ENCODE data around the gene SPP1.
"Not testable (repeated sequence)": the region's sequence is repeated elsewhere in the genome, so short reads cannot be mapped to it uniquely, and the experiment has no call there.

Gene SPP1

GRCh38 chr4:87975466-87975865 lies at the start of gene SPP1:
Gene SPP1, plus strand, starts transcription at chr4:87975714. Its CDS starts 1,182 bp downstream, at chr4:87976896.
- FAIRE-seq (peak; percentile 98), DNase-seq (ENCODE audit: low spot score) (peak; percentile 89)

GRCh38 chr4:87926554-87927098 lies 48.9 kb upstream of the SPP1 start:
- DNase-seq (ENCODE audit: low spot score) = no peak
- no peak for FAIRE-seq

DNA sequence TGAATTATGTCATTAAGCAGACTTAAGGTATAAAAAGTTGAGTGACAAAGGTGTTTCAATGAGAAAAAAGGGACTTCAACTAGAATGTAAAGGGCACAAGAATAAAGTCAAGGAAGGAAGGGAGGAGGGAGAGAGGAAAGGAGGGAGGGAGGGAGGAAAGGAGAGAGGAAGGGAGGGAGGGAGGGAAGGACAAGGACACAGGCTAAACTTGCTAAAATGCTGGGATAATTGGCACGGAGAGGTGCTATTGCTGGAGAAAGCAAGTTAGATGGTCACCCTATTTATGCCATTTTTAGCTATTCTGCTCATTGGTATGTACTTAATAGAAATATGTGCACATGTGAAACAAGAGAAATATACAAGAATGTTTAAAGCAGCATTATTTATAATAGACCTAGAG lies 44.9 kb upstream of the SPP1 start:
- DNase-seq (ENCODE audit: low spot score) (no peak), FAIRE-seq (no peak)

DNA sequence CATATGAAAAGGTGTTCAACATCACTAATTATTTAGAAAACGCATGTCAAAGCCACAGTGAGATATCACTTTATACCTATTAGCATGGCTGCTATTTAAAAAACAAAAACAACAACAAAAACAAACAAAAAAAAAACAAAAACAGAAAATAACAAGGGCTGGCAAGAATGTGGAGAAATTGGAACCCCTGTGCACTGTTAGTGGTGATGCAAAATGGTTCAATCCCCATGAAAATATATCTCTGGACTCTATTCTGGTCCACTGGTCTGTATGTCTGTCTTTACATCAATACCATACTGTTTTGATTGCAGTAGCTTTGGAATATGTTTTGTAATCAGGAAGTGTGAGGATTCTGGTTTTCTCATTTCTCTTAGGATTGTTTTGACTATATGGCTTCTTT lies 43.6 kb upstream of the SPP1 start:
- DNase-seq (ENCODE audit: low spot score) (no peak), FAIRE-seq (no peak)

DNA sequence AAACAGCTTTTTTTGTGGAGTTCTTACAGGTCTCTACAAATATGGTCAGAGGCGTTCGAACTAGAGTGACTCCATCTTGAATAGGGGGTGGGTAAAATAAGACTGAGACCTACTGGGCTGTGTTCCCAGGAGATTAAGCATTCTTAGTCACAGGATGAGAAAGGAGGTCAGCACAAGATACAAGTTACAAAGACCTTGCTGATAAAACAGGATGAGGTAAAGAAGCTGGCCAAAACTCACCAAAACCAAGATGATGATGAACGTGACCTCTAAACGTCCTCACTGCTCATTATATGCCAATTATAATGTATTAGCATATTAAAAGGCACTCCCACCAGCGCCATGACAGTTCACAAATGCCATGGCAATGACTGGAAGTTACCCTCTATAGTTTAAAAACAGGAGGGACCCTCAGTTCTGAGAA lies 42.8 kb upstream of the SPP1 start:
- no peak for FAIRE-seq
- no peak for DNase-seq (ENCODE audit: low spot score)

- no peak for FAIRE-seq
- no peak for DNase-seq (ENCODE audit: low spot score)
These were observed 42.2 kb upstream of the SPP1 start for GRCh38 chr4:87933337-87933736.

DNA sequence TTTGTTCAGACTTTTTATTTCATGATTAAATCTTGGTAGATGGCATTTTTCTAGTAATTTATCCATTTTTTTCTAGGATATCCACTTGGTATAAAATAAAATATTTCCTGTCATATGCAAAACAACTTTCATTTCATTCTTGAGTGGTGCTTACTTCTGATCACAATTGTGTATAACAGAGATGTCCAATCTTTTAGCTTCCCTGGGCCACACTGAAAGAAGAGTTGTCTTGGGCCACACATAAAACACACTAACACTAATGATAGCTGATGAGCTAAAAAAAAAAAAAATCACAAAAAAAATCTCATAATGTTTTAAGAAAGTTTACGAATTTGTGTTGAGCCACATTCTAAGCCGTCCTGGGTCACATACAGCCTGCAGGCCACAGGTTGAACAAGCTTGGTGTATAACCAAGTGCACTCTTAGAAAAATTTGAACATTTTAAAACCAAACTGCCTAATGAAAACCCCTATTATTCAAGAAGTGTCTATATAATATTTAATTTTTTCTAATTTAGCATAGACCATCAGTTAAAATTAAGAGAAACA lies 41.3 kb upstream of the SPP1 start:
- DNase-seq (ENCODE audit: low spot score) (no peak), FAIRE-seq (no peak)

- no peak for FAIRE-seq
- DNase-seq (ENCODE audit: low spot score) = no peak
These were observed 40.5 kb upstream of the SPP1 start for GRCh38 chr4:87934973-87935372.

DNA sequence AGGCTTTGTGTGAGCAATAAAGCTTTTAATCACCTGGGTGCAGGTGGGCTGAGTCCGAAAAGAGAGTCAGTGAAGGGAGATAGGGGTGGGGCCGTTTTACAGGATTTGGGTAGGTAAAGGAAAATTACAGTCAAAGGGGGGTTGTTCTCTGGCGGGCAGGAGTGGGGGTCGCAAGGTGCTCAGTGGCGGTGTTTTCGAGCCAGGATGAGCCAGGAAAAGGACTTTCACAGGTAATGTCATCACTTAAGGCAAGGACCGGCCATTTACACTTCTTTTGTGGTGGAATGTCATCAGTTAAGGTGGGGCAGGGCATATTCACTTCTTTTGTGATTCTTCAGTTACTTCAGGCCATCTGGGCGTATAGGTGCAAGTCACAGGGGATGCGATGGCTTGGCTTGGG lies 39.6 kb upstream of the SPP1 start:
- not testable (repeated sequence) for FAIRE-seq; DNase-seq (ENCODE audit: low spot score)

DNA sequence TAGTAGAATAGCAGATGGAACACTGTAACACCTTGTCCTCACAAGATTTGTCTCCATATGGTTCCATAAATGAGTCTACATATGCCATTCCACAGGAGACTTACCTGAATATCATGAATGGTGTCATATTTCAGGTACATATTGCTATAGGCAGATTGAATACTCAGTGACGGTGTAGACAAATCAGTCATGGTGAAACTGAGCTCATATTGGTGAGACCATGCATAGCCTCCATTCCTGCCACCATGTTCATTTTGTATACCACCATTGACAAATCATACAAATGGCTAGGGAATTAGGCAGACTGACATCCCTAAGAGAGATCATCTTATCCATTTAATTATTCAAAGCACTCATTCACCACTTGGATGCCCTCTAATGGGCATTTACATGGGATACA lies 38.0 kb upstream of the SPP1 start:
- FAIRE-seq = no peak
- DNase-seq (ENCODE audit: low spot score) = no peak

GRCh38 chr4:87938746-87939145 lies 36.8 kb upstream of the SPP1 start:
- no peak for DNase-seq (ENCODE audit: low spot score)
- FAIRE-seq = no peak

DNA sequence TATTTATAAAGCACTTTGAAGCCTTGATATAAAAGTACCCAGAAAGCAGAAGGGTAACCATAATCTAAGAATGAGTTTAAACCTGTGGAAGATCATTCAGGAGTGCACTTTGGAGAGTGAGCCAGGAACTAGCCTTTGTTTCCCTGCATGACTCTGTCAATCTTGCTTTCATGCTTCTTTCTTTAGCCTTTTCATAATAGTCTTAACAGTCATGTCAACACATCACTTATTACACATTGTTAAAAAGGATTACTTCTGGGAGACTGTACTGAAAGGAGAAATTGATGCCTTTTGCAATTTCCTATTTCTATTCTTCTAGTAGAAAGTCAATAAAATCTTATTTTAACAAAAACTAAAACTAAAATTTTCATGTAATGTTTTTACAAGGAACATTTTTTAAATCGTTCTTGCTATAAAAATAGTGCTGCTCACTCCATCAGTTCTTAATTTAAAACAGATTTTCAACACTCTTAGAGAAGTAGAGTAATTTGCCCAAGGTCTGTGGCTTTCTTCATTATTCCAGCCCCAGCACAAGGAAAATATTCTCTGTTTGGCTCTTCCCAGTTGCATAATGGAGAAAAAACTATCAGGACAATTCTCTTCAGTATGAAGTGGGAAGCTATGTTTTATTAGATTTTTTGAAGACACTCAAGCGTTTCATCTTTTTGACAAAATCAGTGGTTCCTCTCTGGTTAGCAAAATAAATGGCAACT lies 35.4 kb upstream of the SPP1 start:
- DNase-seq (ENCODE audit: low spot score) (no peak), FAIRE-seq (no peak)

- DNase-seq (ENCODE audit: low spot score); FAIRE-seq: not testable (repeated sequence)
These were observed 34.7 kb upstream of the SPP1 start for GRCh38 chr4:87940809-87941208.

DNA sequence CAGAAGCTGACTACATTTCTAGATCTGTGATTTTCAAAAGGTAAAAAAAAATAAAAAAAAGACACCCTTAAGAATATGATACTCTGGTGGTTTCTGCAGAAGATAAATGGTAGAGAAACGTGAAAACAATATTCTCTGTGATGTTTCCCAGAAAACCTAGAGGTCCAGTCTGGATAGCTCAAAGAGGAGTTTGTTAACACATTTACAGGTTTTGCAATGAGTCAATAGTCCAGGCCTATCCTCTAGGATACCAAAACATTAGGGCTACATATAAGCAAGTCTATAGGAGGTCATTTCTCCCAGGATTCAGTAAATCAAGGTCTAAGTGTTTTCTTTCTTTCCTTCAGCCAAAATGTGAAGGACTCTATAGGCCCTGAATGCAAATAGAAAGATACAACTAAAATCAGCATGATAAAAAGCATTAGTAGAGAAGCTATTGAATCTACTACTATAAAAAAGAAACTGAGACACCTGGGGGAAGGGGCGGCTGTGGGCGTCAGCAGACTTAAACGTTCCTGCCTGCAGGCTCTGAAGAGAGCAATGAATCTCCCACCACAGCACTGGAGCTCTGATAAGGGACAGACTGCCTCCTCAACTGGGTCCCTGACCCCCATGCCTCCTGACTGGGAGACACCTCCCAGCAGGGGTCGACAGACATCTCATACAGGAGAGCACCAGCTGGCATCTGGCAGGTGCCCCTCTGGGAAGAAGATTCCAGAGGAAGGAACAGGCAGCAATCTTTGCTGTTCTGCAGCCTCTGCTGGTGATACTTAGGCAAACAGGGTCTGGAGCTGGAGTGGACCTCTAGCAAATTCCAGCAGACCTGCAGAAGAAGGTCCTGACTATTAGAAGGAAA lies 33.7 kb upstream of the SPP1 start:
- FAIRE-seq (no peak), DNase-seq (ENCODE audit: low spot score) (no peak)

DNA sequence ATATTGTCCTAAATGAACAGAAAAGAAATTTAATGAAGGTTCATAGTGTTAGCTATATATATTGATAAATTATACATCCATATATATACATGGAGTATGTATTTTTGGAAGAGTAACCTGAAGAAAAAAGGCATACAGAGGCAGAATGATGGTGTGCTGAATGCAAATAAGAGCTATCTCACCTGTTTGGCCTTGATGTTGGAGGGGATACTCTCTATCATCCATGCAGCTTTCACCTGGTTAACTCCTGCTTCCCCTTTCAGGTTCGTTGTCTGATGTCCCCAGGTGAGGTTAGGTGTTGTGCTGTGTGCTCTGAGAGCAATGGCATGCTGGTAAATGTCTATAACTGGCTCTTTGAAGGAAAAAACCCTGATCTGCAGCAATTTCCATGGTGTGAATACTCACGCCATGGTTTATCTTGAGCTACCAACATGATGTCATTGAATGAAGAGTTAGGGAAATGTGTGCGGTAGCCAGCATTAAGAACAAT lies 31.8 kb upstream of the SPP1 start:
- DNase-seq (ENCODE audit: low spot score) (no peak), FAIRE-seq (no peak)

DNA sequence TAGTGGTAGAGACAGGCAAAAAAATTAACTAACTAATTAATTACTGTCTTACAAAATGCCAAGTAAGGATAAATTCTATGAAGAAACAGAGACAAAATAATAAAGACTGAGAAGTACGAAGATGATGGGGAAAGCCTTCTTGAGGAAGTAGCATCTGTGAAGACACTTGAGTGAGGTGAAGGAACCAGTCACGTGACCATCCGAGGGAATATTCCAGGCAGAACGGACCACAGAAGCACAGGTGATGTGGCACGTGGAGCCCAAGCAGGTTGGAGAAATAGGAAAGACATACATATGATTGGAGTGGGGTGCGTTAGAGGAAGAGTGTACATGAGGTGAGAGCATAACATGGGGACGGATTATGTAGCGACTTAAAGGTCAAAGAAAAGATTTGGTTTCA lies 30.5 kb upstream of the SPP1 start:
- FAIRE-seq (no peak), DNase-seq (ENCODE audit: low spot score) (no peak)

GRCh38 chr4:87946766-87947165 lies 28.7 kb upstream of the SPP1 start:
- no peak for FAIRE-seq
- DNase-seq (ENCODE audit: low spot score) = no peak

- FAIRE-seq = no peak
- no peak for DNase-seq (ENCODE audit: low spot score)
These were observed 27.9 kb upstream of the SPP1 start for GRCh38 chr4:87947381-87948160.

DNA sequence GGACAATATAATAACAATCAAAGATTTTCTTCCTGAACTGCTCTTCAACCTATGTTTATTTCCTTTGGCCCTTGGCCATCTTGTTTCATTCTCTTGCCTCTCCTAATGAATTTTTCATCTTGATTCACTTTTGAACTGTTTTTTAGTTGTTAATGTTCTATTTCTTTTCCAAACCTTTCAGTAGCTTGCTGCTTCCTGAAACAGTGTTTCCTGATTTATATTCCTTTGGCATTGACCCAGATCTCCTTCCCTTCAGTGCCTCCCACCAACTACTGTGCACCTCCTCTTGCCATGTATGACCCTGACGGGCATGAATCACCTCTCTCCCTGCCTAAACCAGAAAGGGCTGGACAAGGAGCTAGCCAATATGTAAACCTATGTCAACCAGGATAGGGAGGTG lies 25.6 kb upstream of the SPP1 start:
- FAIRE-seq (peak; percentile 93), DNase-seq (ENCODE audit: low spot score) (peak; percentile 58)

- no peak for FAIRE-seq
- DNase-seq (ENCODE audit: low spot score) = no peak
These were observed 25.0 kb upstream of the SPP1 start for GRCh38 chr4:87950493-87950892.

- FAIRE-seq = no peak
These were observed 24.5 kb upstream of the SPP1 start for GRCh38 chr4:87950936-87951511.

More at GRCh38 chr4:87950936-87951511, 24.5 kb upstream of the SPP1 start:
- DNase-seq (ENCODE audit: low spot score) = no peak
